ENCODE results near the gene CNKSR3.

The CNKSR3 gene

DNA sequence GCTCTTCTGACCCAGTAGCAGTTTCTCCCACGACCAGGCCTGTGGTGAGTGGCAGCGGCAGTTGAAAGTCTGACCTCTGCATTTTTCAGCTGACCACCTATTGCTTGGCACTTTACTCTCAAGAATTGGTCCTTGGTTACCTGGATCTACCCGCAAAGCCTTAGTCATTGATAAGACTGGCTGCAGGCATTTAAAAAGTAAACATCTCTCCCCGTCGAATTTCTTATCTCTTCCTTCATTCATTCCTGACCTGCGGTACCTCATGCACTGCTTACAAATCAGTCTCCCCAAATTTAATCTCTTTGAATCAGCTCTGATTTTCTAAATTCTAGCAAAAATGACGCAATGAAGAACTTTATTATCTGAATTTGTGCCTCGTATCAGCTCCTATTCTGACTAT is 127.7 kb downstream of the CNKSR3 start:
- Histone ChIP-seq H3K27me3 (ENCODE audit: control insufficient read depth, insufficient read depth, low read length) (no peaks in the 10 kb centered on the region), H3K4me1 (ENCODE audit: control insufficient read depth, insufficient read depth, low read length) (peaks cover 2% of the 10 kb centered on the region), H3K9me3 (ENCODE audit: control insufficient read depth, insufficient read depth, low read length) (no peaks in the 10 kb centered on the region), H3K9ac (ENCODE audit: low read depth, low read length) (no peak overlapping the region), H3K36me3 (ENCODE audit: control insufficient read depth, insufficient read depth, low read length) (no peaks in the 10 kb centered on the region), H3K4me3 (ENCODE audit: low read depth, low read length) (no peak overlapping the region)

DNA sequence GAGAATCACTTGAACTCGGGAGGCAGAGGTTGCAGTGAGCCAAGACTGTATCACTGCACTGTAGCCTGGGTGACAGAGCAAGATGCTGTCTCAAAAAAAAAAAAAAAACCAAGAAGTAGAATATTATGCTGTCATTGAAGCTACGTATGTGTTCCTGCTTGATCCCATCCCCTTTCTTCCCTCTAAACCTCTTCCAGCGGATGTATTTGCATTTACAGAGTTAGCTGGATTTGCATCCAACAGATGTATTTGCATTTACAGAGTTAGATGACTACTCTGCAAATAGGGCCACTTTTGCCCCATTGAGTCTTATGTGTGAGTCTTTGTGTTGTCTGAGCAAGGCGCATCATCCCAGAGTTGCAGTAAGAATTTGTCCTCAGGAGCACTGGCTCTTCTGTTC is 128.9 kb downstream of the CNKSR3 start:
- peaks cover 2% of the 10 kb centered on the region for H3K4me1 ChIP-seq (ENCODE audit: control insufficient read depth, insufficient read depth, low read length)

DNA sequence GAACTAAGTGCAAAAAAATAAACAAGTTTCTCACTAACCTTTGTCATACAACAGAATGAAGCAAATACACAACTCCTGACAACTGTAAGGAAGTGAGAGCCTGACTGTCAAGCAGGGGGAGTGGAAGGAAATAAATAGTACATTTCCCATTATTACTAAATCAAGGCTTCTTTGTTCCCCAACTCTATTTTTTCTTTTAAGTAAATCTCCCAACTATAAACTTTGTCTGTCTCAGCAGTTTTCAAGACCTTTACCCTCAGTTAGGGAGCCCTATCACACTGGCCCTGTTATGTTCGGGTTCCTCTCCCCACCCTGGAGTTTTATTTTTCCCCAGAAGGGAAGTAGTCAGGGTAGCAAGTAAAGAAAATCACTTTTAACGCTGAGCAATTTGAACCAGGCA is 129.7 kb downstream of the CNKSR3 start:
- no peak overlapping the region for H3K4me3 ChIP-seq (ENCODE audit: low read depth, low read length)
- H3K27me3 ChIP-seq (ENCODE audit: control insufficient read depth, insufficient read depth, low read length) = no peaks in the 10 kb centered on the region
- H3K4me1 ChIP-seq (ENCODE audit: control insufficient read depth, insufficient read depth, low read length) = peaks cover 2% of the 10 kb centered on the region
- H3K9me3 ChIP-seq (ENCODE audit: control insufficient read depth, insufficient read depth, low read length) = no peaks in the 10 kb centered on the region
- H3K36me3 ChIP-seq (ENCODE audit: control insufficient read depth, insufficient read depth, low read length) = no peaks in the 10 kb centered on the region
- H3K9ac ChIP-seq (ENCODE audit: low read depth, low read length) = no peak overlapping the region

More for the DNA sequence above, 128.9 kb downstream of the CNKSR3 start:
- Histone ChIP-seq H3K4me3 (ENCODE audit: low read depth, low read length) (no peak overlapping the region), H3K9ac (ENCODE audit: low read depth, low read length) (no peak overlapping the region), H3K36me3 (ENCODE audit: control insufficient read depth, insufficient read depth, low read length) (no peaks in the 10 kb centered on the region), H3K27me3 (ENCODE audit: control insufficient read depth, insufficient read depth, low read length) (no peaks in the 10 kb centered on the region), H3K9me3 (ENCODE audit: control insufficient read depth, insufficient read depth, low read length) (no peaks in the 10 kb centered on the region)

DNA sequence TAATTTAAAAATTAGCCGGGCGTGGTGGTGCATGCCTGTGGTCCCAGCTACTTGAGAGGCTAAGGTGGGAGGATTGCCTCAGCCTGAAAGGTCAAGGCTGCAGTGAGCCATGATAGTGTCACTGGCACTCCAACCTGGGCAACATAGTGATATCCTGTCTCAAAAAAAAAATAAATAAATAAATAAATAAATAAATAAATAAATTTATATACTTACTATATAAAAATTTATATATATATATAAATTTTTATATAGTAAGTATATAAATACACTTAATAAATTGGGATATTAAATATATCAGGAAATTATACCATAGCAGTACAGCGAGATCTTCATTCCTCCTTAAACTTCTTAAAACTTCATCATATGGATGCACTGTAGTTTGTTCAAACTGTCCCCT is 130.9 kb downstream of the CNKSR3 start:
- Histone ChIP-seq H3K36me3 (ENCODE audit: control insufficient read depth, insufficient read depth, low read length) (no peaks in the 10 kb centered on the region), H3K9ac (ENCODE audit: low read depth, low read length) (no peak overlapping the region), H3K4me1 (ENCODE audit: control insufficient read depth, insufficient read depth, low read length) (peaks cover 2% of the 10 kb centered on the region), H3K9me3 (ENCODE audit: control insufficient read depth, insufficient read depth, low read length) (no peaks in the 10 kb centered on the region), H3K27me3 (ENCODE audit: control insufficient read depth, insufficient read depth, low read length) (no peaks in the 10 kb centered on the region), H3K4me3 (ENCODE audit: low read depth, low read length) (no peak overlapping the region)

DNA sequence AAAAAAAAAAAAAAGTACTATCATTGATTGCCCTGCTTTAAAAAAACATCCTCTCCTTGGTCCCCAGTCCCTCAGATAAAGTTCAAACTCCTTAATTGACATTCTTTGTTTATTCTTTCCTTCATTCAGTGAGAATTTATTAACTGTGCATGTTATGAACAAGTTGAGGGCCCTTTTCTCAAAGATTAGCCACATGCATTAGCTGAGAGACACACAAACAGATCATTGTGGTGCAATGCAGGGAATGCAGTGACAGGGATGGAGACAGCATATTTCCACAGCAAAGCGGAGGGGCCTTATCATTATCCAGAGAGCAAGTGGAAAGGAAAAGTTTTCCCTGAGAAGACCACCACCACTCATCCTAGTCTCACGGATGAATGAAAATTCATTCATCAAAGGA is 132.0 kb downstream of the CNKSR3 start:
- Histone ChIP-seq H3K36me3 (ENCODE audit: control insufficient read depth, insufficient read depth, low read length) (no peaks in the 10 kb centered on the region), H3K4me1 (ENCODE audit: control insufficient read depth, insufficient read depth, low read length) (peaks cover 2% of the 10 kb centered on the region), H3K27me3 (ENCODE audit: control insufficient read depth, insufficient read depth, low read length) (no peaks in the 10 kb centered on the region), H3K9me3 (ENCODE audit: control insufficient read depth, insufficient read depth, low read length) (no peaks in the 10 kb centered on the region), H3K9ac (ENCODE audit: low read depth, low read length) (no peak overlapping the region), H3K4me3 (ENCODE audit: low read depth, low read length) (no peak overlapping the region)

DNA sequence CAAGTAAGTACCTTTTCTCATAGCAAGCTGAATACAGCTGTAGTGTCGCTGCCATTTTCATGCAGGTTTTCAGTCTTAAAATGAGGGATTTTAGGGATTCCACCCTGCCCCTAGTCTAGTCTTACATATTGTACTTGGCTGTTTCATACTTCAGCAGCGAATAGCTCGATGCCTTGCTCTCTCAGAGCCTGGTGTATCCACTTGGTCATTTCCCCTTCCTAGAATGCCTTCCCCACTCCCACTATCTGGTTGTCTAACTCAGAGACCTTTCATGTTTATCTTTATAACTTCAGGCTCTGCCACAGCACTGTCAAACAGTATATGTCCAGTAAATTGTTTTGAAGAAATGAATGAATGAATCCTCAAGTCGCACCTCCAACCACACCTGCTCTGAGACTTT is 132.8 kb downstream of the CNKSR3 start:
- H3K9me3 ChIP-seq (ENCODE audit: control insufficient read depth, insufficient read depth, low read length) = no peaks in the 10 kb centered on the region
- H3K4me1 ChIP-seq (ENCODE audit: control insufficient read depth, insufficient read depth, low read length) = peaks cover 2% of the 10 kb centered on the region
- no peak overlapping the region for H3K4me3 ChIP-seq (ENCODE audit: low read depth, low read length)
- no peaks in the 10 kb centered on the region for H3K27me3 ChIP-seq (ENCODE audit: control insufficient read depth, insufficient read depth, low read length)
- H3K36me3 ChIP-seq (ENCODE audit: control insufficient read depth, insufficient read depth, low read length) = no peaks in the 10 kb centered on the region
- H3K9ac ChIP-seq (ENCODE audit: low read depth, low read length) = no peak overlapping the region

DNA sequence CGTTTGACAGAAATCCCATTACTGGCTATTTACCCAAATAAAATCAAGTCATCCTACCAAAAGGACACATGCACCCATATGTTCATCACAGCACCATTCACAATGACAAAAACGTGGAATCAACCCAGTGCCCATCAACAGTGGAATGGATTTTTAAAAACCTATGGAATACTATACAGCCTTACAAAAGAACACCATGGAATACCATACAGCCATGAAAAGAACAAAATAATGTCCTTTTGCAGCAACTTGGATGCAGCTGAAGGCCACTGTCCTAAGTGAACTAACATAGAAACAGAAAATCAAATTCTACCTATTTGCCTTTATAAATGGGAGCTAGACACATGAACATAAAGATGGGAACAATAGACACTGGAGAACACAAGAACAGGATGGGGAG is 136.5 kb downstream of the CNKSR3 start:
- Histone ChIP-seq H3K9ac (ENCODE audit: low read depth, low read length) (no peak overlapping the region), H3K4me1 (ENCODE audit: control insufficient read depth, insufficient read depth, low read length) (no peaks in the 10 kb centered on the region), H3K27me3 (ENCODE audit: control insufficient read depth, insufficient read depth, low read length) (no peaks in the 10 kb centered on the region), H3K36me3 (ENCODE audit: control insufficient read depth, insufficient read depth, low read length) (no peaks in the 10 kb centered on the region), H3K4me3 (ENCODE audit: low read depth, low read length) (no peak overlapping the region), H3K9me3 (ENCODE audit: control insufficient read depth, insufficient read depth, low read length) (no peaks in the 10 kb centered on the region)

DNA sequence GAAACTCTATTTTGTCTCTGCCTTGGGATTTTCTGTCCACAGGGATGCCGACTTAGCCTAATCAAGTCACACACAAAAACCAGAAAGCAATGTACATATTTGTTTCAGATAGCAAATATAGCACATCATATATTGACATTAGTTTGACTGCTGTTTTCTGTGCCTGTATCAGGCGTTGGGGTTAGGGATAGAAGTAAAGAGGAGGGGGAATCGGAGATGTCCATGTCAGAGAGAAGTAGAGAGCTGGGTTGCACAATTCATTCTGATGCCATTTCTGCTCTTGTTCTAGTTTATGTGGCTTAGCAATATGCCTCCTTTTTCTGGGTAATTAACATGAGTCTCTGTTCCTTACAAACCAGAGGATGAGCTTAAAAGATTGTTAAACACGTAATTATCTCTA is 139.2 kb downstream of the CNKSR3 start:
- Histone ChIP-seq H3K36me3 (ENCODE audit: control insufficient read depth, insufficient read depth, low read length) (no peaks in the 10 kb centered on the region), H3K4me3 (ENCODE audit: low read depth, low read length) (no peak overlapping the region), H3K4me1 (ENCODE audit: control insufficient read depth, insufficient read depth, low read length) (no peaks in the 10 kb centered on the region), H3K27me3 (ENCODE audit: control insufficient read depth, insufficient read depth, low read length) (no peaks in the 10 kb centered on the region), H3K9me3 (ENCODE audit: control insufficient read depth, insufficient read depth, low read length) (no peaks in the 10 kb centered on the region), H3K9ac (ENCODE audit: low read depth, low read length) (no peak overlapping the region)

DNA sequence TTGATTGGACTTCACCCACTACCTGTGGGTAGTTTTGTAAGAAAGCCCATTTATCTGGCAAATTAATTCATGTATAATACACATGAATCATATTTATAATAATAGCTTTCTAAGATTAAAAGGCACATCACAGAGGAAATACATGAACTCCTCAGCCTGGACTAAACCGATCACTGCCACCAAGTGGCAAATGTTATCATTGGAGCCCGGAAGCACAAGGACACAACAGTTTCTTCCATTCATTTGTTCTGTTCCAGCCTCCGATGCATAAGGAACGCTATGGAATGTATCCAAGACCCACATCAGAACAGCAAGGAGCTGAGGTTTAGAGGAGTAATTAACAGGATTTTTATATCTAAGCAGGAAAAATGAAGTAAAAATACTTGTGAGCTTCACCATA is 139.9 kb downstream of the CNKSR3 start:
- no peaks in the 10 kb centered on the region for H3K4me1 ChIP-seq (ENCODE audit: control insufficient read depth, insufficient read depth, low read length)
- H3K36me3 ChIP-seq (ENCODE audit: control insufficient read depth, insufficient read depth, low read length) = no peaks in the 10 kb centered on the region
- H3K9me3 ChIP-seq (ENCODE audit: control insufficient read depth, insufficient read depth, low read length) = no peaks in the 10 kb centered on the region
- no peak overlapping the region for H3K4me3 ChIP-seq (ENCODE audit: low read depth, low read length)
- no peak overlapping the region for H3K9ac ChIP-seq (ENCODE audit: low read depth, low read length)
- no peaks in the 10 kb centered on the region for H3K27me3 ChIP-seq (ENCODE audit: control insufficient read depth, insufficient read depth, low read length)

DNA sequence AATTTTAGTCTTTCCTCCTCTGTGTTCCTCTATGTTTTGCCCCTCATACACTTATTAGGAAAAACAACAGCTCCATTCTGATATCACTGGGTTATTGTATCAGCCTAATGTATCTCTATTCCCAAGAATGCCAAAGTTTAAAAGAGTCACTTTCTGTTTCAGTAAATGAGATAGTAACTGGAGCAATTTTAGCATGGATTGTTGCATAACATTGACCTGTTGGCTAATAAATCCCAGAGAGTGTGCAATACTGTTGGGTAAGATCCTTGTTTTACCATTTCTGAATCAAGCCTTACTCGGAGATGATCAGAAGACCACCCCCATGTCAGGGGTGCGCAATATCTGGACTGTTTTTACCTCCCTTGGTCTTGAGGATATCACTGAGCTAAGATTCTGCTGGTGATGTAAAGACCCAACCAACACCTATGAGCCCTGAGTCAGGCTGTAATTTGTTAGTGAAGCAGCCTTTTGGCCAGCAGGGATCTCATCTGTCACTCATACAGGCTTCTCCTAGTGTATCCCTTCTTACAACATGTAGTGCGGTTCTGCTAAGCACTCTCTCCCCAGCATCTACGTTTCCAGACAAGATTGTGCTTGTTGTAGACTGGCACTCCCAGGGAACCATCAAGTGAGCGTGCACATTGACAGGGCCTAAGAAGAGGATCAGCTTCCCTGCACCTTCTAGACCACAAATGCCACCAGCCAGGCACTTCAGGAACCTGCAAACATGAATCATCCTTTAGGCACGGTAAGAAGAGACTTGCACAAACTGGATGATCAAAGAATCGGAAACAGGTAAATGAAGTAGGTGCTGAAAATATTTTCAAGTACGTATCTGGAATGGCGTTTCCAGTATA is 142.4 kb downstream of the CNKSR3 start:
- H3K4me1 ChIP-seq (ENCODE audit: control insufficient read depth, insufficient read depth, low read length) = no peaks in the 10 kb centered on the region
- H3K4me3 ChIP-seq (ENCODE audit: low read depth, low read length) = no peak overlapping the region
- no peaks in the 10 kb centered on the region for H3K9me3 ChIP-seq (ENCODE audit: control insufficient read depth, insufficient read depth, low read length)
- H3K36me3 ChIP-seq (ENCODE audit: control insufficient read depth, insufficient read depth, low read length) = no peaks in the 10 kb centered on the region
- no peak overlapping the region for H3K9ac ChIP-seq (ENCODE audit: low read depth, low read length)
- no peaks in the 10 kb centered on the region for H3K27me3 ChIP-seq (ENCODE audit: control insufficient read depth, insufficient read depth, low read length)

DNA sequence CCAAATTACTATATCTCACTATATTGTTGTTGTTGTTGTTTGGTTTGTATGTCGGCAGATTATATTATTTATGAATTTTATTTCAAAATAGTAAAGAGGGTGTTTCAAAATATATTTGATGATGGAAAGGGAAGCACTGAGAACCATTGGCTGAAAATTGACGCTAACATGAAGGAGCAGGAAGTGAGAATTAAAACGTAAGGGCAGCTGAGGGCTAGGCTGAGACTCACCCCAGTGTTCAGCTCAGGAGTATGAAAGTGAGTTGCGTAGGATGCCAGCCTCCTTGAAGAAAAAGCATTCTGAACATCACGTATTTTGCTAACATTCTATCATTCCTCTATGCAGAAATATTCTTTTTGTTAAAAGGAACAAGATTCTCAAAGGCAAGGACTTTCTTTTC is 143.1 kb downstream of the CNKSR3 start:
- Histone ChIP-seq H3K4me1 (ENCODE audit: control insufficient read depth, insufficient read depth, low read length) (no peaks in the 10 kb centered on the region), H3K27me3 (ENCODE audit: control insufficient read depth, insufficient read depth, low read length) (no peaks in the 10 kb centered on the region), H3K36me3 (ENCODE audit: control insufficient read depth, insufficient read depth, low read length) (no peaks in the 10 kb centered on the region), H3K9me3 (ENCODE audit: control insufficient read depth, insufficient read depth, low read length) (no peaks in the 10 kb centered on the region), H3K4me3 (ENCODE audit: low read depth, low read length) (no peak overlapping the region), H3K9ac (ENCODE audit: low read depth, low read length) (no peak overlapping the region)

DNA sequence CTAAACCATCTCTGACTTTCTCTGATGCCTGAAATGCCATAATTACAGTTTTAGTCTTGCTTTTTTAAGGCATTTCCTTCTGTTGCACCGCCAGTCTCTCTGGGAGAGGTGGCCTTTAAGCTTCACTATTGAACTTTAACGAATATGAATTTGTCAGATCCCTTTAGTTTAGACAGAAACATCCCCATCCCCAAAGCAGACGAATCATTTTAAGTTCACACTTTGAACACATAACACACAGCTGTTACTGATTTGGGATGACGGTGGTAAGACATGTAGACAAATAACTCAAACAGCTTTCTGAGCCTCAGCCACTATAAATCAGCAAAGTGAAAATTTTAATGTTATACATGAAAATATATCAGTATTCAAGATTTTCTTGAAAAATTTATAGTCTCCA is 146.7 kb downstream of the CNKSR3 start:
- Histone ChIP-seq H3K9me3 (ENCODE audit: control insufficient read depth, insufficient read depth, low read length) (no peaks in the 10 kb centered on the region), H3K4me1 (ENCODE audit: control insufficient read depth, insufficient read depth, low read length) (no peaks in the 10 kb centered on the region), H3K4me3 (ENCODE audit: low read depth, low read length) (no peak overlapping the region), H3K27me3 (ENCODE audit: control insufficient read depth, insufficient read depth, low read length) (no peaks in the 10 kb centered on the region), H3K36me3 (ENCODE audit: control insufficient read depth, insufficient read depth, low read length) (no peaks in the 10 kb centered on the region), H3K9ac (ENCODE audit: low read depth, low read length) (no peak overlapping the region)

All from iPS-15b (cell line).